Activated T-helper 2 cell treated with anti-CD3 and anti-CD28 coated beads, Interferon-gamma antibody, Interleukin-2, Interleukin-4, amounts not matched to agents 10 μg/mL and 5 μg/mL and 100 μg/mL, durations not matched to agents 14 hours and 24 hours and 36 hours (primary cell): ENCODE results near the gene FAM222B. TPM values are rescaled to one million over a fixed set of nuclear protein-coding genes. Genes with fewer than 3 reads are reported as not detected.
"Not testable (repeated sequence)": the region's sequence is repeated elsewhere in the genome, so short reads cannot be mapped to it uniquely, and the experiment has no call there.

Experiments used
- DNase-seq: peaks from one replicate; pipeline ENCODE4 v3.0.0; 2021; ENCODE audit warnings: low spot score
- H3K27ac Mint-ChIP-seq: one replicate; pipeline ENCODE4 v1.8.0; 2021; ENCODE audit warnings: mixed read lengths
- H3K27me3 Mint-ChIP-seq: one replicate; pipeline ENCODE4 v1.8.0; 2021; ENCODE audit warnings: low read depth, mixed read lengths
- H3K36me3 Mint-ChIP-seq: one replicate; pipeline ENCODE4 v1.8.0; 2021; ENCODE audit warnings: low read depth, mixed read lengths
- H3K4me1 Mint-ChIP-seq: one replicate; pipeline ENCODE4 v1.8.0; 2021; ENCODE audit warnings: low read depth, mixed read lengths
- H3K4me3 Mint-ChIP-seq: one replicate; pipeline ENCODE4 v1.8.0; 2021; ENCODE audit warnings: low read depth, mild to moderate bottlenecking, moderate library complexity, mixed read lengths
- H3K9me3 Mint-ChIP-seq: one replicate; pipeline ENCODE4 v1.8.0; 2021; ENCODE audit warnings: mixed read lengths
- intact Hi-C: fragments of 100-400 bp; cut with micrococcal nuclease; formaldehyde crosslinking; loops from one replicate; pipeline ENCODE4 v1.15.1; 2023
- total RNA-seq: library from RNA; stranded (reverse); gene quantifications from 2 replicates; pipeline ENCODE4 v1.2.3, GENCODE V29; 2022

Gene FAM222B
- total RNA-seq, 1 donor from 2014 or later, result 19.6 TPM

GRCh38 chr17:28734712-28735241 lies 107.8 kb downstream of the FAM222B start:
- Mint-ChIP-seq H3K4me1 (peaks cover 28% of the 10 kb centered on the region), H3K9me3 (peaks cover 3% of the 10 kb centered on the region), H3K36me3 (peaks cover 13% of the 10 kb centered on the region), H3K27me3 (no peaks in the 10 kb centered on the region), H3K27ac (no peak overlapping the region), H3K4me3 (no peak overlapping the region)
- DNase-seq, result no peak
- intact Hi-C loops, result no loop called here

GRCh38 chr17:28733346-28733745 lies 109.2 kb downstream of the FAM222B start:
- peaks cover 4% of the 10 kb centered on the region for H3K36me3 Mint-ChIP-seq

GRCh38 chr17:28729950-28730330 lies 112.7 kb downstream of the FAM222B start:
- intact Hi-C loops, result loop anchor here (2.0 to 10.0 kb wide), 5 partner anchors 83 to 855 kb away; partner anchors contain the start of genes FAM222B and GIT1
- Mint-ChIP-seq H3K9me3 (no peaks in the 10 kb centered on the region), H3K36me3 (peaks cover 9% of the 10 kb centered on the region), H3K27me3 (no peaks in the 10 kb centered on the region), H3K4me3 (peak overlapping the region; percentile 42), H3K4me1 (peaks cover 29% of the 10 kb centered on the region), H3K27ac (peak overlapping the region; percentile 34)
- no peak for DNase-seq

More at GRCh38 chr17:28733346-28733745, 109.2 kb downstream of the FAM222B start:
- Mint-ChIP-seq H3K9me3 (peaks cover under 1% of the 10 kb centered on the region), H3K27ac (no peak overlapping the region), H3K4me1 (peaks cover 24% of the 10 kb centered on the region), H3K27me3 (no peaks in the 10 kb centered on the region), H3K4me3 (no peak overlapping the region)
- no peak for DNase-seq
- intact Hi-C loops, result no loop called here

GRCh38 chr17:28728364-28729200 lies 114.0 kb downstream of the FAM222B start, which contains the start of gene NEK8:
Gene NEK8, plus strand, starts transcription at chr17:28728788. Its CDS starts 26 bp downstream, at chr17:28728814.
- Mint-ChIP-seq H3K9me3 (no peaks in the 10 kb centered on the region), H3K36me3 (peaks cover 22% of the 10 kb centered on the region), H3K27ac (peak within 1 kb of the TSS; percentile 99), H3K27me3 (no peaks in the 10 kb centered on the region), H3K4me3 (peak within 1 kb of the TSS; percentile 97), H3K4me1 (peaks cover 37% of the 10 kb centered on the region)
- peak; percentile 95 for DNase-seq
- intact Hi-C loops, result loop anchor here (1.0 to 10.0 kb wide), 8 partner anchors 9 to 856 kb away; partner anchors contain the start of genes FAM222B, GIT1, PHF12 and RPL23A

GRCh38 chr17:28726627-28727491 lies 115.7 kb downstream of the FAM222B start:
- H3K4me1 Mint-ChIP-seq, result peaks cover 42% of the 10 kb centered on the region
- H3K36me3 Mint-ChIP-seq, result peaks cover 39% of the 10 kb centered on the region
- no peaks in the 10 kb centered on the region for H3K27me3 Mint-ChIP-seq
- intact Hi-C loops, result loop anchor here (1.0 to 10.0 kb wide), 6 partner anchors 23 to 858 kb away; partner anchors contain the start of genes DHRS13, FAM222B and GIT1
- H3K9me3 Mint-ChIP-seq, result no peaks in the 10 kb centered on the region
- peak overlapping the region; percentile 97 for H3K4me3 Mint-ChIP-seq
- DNase-seq, result peak; percentile 89
- H3K27ac Mint-ChIP-seq, result peak overlapping the region; percentile 99

GRCh38 chr17:28726226-28726626 lies 116.4 kb downstream of the FAM222B start, which contains the start of gene TLCD1:
Gene TLCD1, minus strand, starts transcription at chr17:28726233. Its CDS starts 136 bp downstream, at chr17:28726097.
- Mint-ChIP-seq H3K9me3 (no peaks in the 10 kb centered on the region), H3K4me3 (peak within 1 kb of the TSS; percentile 97), H3K27me3 (no peaks in the 10 kb centered on the region), H3K27ac (peak within 1 kb of the TSS; percentile 99), H3K36me3 (peaks cover 45% of the 10 kb centered on the region), H3K4me1 (peaks cover 48% of the 10 kb centered on the region)
- peak; percentile 80 for DNase-seq
- intact Hi-C loops, result loop anchor here (2.0 to 10.0 kb wide), 5 partner anchors 116 to 859 kb away; partner anchors contain the start of genes DHRS13, FAM222B and GIT1

GRCh38 chr17:28725660-28726225 lies 116.8 kb downstream of the FAM222B start:
- DNase-seq, result no peak
- H3K9me3 Mint-ChIP-seq, result no peaks in the 10 kb centered on the region
- peaks cover 50% of the 10 kb centered on the region for H3K36me3 Mint-ChIP-seq
- peaks cover 50% of the 10 kb centered on the region for H3K4me1 Mint-ChIP-seq
- H3K27ac Mint-ChIP-seq, result peak overlapping the region; percentile 90
- no peaks in the 10 kb centered on the region for H3K27me3 Mint-ChIP-seq
- intact Hi-C loops, result loop anchor here (2.0 to 10.0 kb wide), 5 partner anchors 117 to 859 kb away; partner anchors contain the start of genes DHRS13, FAM222B and GIT1
- H3K4me3 Mint-ChIP-seq, result peak overlapping the region; percentile 90

- Mint-ChIP-seq H3K4me3 (peak overlapping the region; percentile 90), H3K27me3 (no peaks in the 10 kb centered on the region), H3K4me1 (peaks cover 53% of the 10 kb centered on the region), H3K36me3 (peaks cover 55% of the 10 kb centered on the region), H3K27ac (peak overlapping the region; percentile 90), H3K9me3 (no peaks in the 10 kb centered on the region)
- DNase-seq, result no peak
- intact Hi-C loops, result loop anchor here (5.0 to 10.0 kb wide), 4 partner anchors 117 to 860 kb away; partner anchors contain the start of genes FAM222B and GIT1
Observed at GRCh38 chr17:28725166-28725659, 117.4 kb downstream of the FAM222B start.

- no peaks in the 10 kb centered on the region for H3K9me3 Mint-ChIP-seq
- peaks cover 61% of the 10 kb centered on the region for H3K36me3 Mint-ChIP-seq
- H3K4me3 Mint-ChIP-seq, result peak overlapping the region; percentile 90
- peaks cover 49% of the 10 kb centered on the region for H3K4me1 Mint-ChIP-seq
- no peaks in the 10 kb centered on the region for H3K27me3 Mint-ChIP-seq
- H3K27ac Mint-ChIP-seq, result peak overlapping the region; percentile 90
- no peak for DNase-seq
- intact Hi-C loops, result loop anchor here (5.0 to 10.0 kb wide), 4 partner anchors 118 to 860 kb away; partner anchors contain the start of genes FAM222B and GIT1
Observed at GRCh38 chr17:28724500-28725165, 118.0 kb downstream of the FAM222B start.

GRCh38 chr17:28723836-28724499 lies 118.6 kb downstream of the FAM222B start:
- DNase-seq, H3K27me3 Mint-ChIP-seq, H3K9me3 Mint-ChIP-seq: not testable (repeated sequence)
- peak overlapping the region; percentile 90 for H3K27ac Mint-ChIP-seq
- H3K36me3 Mint-ChIP-seq, result peaks cover 61% of the 10 kb centered on the region
- H3K4me1 Mint-ChIP-seq, result peaks cover 48% of the 10 kb centered on the region
- H3K4me3 Mint-ChIP-seq, result peak overlapping the region; percentile 90
- intact Hi-C loops, result loop anchor here (10.0 kb wide), 3 partner anchors 391 to 861 kb away; partner anchors contain the start of gene GIT1
